HL-60/S4 (cell line): ENCODE data around the gene UGT2B10.
"Not testable (repeated sequence)": the region's sequence is repeated elsewhere in the genome, so short reads cannot be mapped to it uniquely, and the experiment has no call there.

ENCODE experiments used
- in situ Hi-C: fragments of 300-500 bp; cut with MboI; formaldehyde crosslinking; loops from 2 replicates; pipeline ENCODE4 v1.14.3; 2022; ENCODE audit warnings: low sequenced_read_pairs

Gene UGT2B10

DNA sequence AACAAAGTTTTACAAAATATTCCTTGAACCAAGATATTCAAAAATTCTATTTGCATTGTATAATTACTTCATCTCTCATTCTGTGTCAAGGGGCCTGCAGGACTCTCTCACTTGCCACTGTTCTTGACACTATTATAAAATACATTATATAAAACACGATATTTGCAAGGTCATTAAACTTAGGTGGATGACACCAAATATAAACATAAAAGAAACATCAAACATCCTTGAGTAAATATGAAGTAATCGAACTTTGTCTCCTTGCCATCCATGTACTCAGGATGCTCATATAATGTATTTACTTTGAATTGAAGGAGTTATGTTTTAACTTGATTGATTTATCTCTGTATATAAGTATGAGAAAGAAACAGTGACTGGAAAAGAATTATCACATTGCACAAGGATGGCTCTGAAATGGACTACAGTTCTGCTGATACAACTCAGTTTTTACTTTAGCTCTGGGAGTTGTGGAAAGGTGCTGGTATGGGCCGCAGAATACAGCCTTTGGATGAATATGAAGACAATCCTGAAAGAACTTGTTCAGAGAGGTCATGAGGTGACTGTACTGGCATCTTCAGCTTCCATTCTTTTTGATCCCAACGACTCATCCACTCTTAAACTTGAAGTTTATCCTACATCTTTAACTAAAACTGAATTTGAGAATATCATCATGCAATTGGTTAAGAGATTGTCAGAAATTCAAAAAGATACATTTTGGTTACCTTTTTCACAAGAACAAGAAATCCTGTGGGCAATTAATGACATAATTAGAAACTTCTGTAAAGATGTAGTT, at the start of gene UGT2B10:
Gene UGT2B10, plus strand, starts transcription at position 378 of the 793 bp plus-strand sequence. Its CDS starts 26 bp downstream, at position 404.
- in situ Hi-C loops = not testable (repeated sequence)

DNA sequence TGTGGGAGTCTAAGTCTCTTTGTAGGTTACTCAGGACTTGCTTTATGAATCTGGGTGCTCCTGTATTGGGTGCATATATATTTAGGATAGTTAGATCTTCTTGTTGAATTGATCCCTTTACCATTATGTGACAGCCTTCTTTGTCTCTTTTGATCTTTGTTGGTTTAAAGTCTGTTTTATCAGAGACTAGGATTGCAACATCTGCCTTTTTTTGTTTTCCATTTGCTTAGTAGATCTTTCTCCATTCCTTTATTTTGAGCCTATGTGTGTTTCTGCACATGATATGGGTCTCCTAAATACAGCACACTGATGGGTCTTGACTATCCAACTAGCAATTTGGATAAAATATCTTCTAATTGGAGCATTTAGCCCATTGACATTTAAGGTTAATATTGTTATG, 44.0 kb upstream of the UGT2B10 start:
- in situ Hi-C loops = not testable (repeated sequence)

DNA sequence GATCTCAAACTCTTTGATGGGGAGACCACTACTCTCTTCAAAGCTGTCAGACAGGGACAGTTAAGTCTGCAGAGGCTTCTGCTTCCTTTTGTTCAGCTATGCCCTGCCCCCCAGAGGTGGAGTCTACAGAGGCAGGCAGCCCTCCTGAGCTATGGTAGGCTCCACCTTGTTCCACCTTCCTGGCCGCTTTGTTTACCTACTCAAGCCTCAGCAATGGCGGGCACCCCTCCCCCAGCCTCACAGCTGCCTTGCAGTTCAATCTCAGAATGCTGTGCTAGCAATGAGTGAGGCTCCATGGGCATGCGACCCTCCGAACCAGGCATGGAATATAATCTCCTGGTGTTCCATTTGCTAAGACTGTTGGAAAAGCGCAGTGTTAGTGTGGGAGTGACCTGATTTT, 42.1 kb upstream of the UGT2B10 start:
- in situ Hi-C loops = no loop called here

- in situ Hi-C loops = no loop called here
Measured at GRCh38 chr4:68780232-68780631, 35.6 kb upstream of the UGT2B10 start.

GRCh38 chr4:68797048-68797447, 18.7 kb upstream of the UGT2B10 start:
- in situ Hi-C loops = no loop called here

- in situ Hi-C loops = no loop called here
Measured at GRCh38 chr4:68797618-68798017, 18.2 kb upstream of the UGT2B10 start.

- in situ Hi-C loops = no loop called here
Measured at GRCh38 chr4:68803013-68803412, 12.8 kb upstream of the UGT2B10 start.

DNA sequence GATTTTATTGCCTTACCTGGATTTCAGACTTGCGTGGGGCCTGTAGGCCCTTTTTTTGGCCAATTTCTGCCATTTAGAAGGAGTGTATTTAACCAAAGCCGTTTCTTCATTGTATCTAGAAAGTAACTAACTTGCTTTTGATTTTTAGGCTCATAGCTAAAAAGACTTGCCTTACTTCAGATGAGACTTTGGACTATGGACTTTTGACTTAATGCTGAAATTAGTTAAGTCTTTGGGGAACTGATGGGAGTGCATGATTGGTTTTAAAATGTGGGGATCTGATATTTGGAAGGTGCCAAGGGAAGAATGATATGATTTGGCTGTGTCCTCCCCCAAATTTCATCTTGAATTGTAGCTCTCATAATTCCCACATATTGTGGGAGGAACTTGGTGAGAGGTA, 7.7 kb upstream of the UGT2B10 start:
- in situ Hi-C loops = no loop called here

DNA sequence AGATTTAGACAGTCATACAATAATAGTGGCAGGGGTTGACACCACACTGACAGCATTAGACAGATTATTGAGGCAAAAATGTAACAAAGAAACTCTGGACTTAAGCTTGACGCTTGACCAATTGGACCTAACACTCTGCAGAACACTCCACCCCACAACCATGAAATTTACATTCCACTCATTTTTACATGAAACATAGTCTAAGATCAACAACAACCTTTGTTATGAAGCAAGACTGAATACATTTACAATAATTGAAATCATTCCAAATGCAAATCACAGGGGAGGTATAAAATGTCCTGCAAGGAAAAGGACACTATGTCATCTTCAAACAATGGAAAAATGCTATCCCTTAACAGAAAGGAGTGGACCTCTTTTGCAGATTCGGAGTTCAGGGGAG, 4.9 kb upstream of the UGT2B10 start:
- in situ Hi-C loops = no loop called here

DNA sequence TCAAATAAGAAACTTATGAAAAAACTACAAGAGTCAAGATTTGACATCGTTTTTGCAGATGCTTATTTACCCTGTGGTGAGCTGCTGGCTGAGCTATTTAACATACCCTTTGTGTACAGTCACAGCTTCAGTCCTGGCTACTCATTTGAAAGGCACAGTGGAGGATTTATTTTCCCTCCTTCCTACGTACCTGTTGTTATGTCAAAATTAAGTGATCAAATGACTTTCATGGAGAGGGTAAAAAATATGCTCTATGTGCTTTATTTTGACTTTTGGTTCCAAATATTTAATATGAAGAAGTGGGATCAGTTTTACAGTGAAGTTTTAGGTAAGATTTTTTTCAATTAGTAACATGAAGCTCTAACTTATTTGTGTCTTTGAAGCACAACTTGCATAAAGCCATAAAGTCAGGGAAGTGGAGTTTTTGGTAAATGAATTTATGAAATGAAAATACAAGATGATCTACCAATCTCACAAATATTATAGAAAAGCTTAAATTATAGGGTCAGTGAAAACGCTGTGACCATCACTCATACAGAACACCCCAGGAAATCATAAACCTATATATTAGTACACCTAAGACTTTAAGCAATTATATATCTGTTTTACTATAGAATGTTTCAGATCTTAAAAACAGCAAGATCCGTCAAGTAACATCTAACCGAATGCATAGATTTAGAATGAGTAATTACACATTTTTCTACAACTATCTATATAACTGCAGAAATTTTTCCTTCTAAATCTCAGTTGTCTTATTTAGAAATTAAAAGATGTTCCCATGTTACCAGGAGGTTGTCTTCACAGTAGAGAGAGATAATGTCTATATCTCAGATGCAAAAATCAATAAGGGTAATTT, 844 bp downstream of the UGT2B10 start:
- in situ Hi-C loops = not testable (repeated sequence)

DNA sequence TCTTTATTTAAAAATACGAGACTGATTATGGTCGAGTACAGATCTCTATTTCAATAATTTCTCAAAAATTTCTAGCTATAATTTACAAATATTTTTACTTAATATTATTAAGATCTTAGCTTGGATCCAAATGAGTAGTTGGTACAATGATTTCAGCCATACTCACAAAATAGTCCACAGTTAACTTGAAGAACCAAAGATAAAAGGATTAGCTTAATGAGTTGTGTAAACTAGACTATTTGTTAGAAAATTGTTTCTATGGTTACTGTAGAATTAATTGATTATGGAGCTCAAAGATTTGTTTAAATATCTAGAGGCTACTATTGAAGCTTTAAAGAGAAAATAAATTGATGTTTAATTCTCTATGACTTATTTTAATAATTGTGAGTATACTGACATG, 1.6 kb downstream of the UGT2B10 start:
- in situ Hi-C loops = no loop called here

GRCh38 chr4:68818030-68818462, 2.3 kb downstream of the UGT2B10 start:
- in situ Hi-C loops = not testable (repeated sequence)

DNA sequence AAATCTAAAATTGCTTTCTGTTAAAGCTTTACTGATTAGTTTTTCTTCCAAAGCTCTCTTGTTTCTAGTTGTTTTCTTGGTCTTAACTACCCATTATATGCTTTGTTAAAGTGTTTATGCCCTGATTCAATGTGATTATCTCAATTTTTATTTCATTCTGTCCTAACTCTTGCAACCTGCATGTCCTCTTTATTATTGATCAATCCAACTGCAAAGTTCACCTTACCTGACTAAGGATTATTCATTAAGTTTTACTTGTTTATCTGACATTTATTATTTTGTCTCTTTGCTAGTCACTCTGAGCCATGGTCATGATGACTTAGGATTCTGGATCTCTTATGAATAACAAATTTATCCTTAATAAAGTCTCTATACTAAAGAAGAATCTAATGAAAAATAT, 15.8 kb downstream of the UGT2B10 start:
- in situ Hi-C loops = no loop called here

- in situ Hi-C loops = no loop called here
Measured at GRCh38 chr4:68850293-68850692, 34.5 kb downstream of the UGT2B10 start.

- in situ Hi-C loops = no loop called here
Measured at GRCh38 chr4:68855771-68856170, 40.0 kb downstream of the UGT2B10 start.

DNA sequence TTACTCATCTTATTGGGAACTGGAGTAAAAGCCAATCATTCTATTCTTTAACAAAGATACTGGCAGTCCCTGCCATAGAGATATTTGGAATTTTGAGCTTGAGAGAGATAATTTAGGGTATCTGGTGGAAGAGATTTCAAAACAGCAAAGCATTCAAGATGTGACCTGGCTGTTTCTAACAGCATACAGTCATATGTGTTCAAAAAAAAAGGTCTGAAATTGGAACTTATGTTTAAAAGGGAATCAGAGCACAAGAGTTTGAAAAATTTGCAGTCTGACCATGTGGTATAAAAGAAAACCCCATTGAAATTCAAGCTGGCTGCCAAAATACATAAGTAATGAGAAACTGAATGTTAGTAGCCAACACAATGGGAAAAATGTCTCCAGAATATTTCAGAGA, 42.2 kb downstream of the UGT2B10 start:
- in situ Hi-C loops = no loop called here

GRCh38 chr4:68859655-68860054, 43.9 kb downstream of the UGT2B10 start:
- in situ Hi-C loops = no loop called here

- in situ Hi-C loops = no loop called here
Measured at GRCh38 chr4:68861057-68861456, 45.3 kb downstream of the UGT2B10 start.

GRCh38 chr4:68864438-68865187, 48.8 kb downstream of the UGT2B10 start:
- in situ Hi-C loops = no loop called here

- in situ Hi-C loops = no loop called here
Measured at GRCh38 chr4:68865188-68865638, 49.4 kb downstream of the UGT2B10 start.

DNA sequence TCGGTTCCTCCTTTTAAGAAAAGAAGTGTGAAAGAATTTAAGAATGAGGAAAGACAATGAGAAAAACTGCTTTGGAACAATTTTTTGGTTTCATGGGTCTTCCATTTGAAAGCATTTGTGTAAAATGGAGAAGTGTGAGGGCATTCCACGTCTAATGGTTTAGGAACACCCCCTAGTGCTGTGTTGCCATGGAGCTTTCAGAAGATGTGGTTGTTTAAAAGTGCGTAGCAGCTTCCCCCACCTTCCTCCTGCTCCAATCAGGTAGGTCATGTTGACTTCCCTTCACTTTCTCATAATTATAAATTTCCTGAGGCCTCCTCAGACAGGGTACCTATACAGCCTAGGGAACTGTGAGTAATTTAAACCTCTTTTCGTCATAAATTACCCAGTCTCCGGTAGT, 50.0 kb downstream of the UGT2B10 start:
- in situ Hi-C loops = no loop called here
